ENCODE measurements around the gene OR6S1.

GRCh38 chr14:20602583-20602982, 38.9 kb downstream of the OR6S1 start:
- no peak for TF ChIP-seq SIN3A (IDR thresholded peaks at IDR 0.05; ENCODE audit: borderline replicate concordance, insufficient read depth, low read depth, low read length)
- no peak for TF ChIP-seq CTCF (IDR thresholded peaks at IDR 0.05)
- no peak for TF ChIP-seq REST (IDR thresholded peaks at IDR 0.05; ENCODE audit: insufficient read depth in 1 of 2, low read depth in 2 of 2, low read length in 1 of 2)
- TF ChIP-seq POLR2AphosphoS5 (IDR thresholded peaks at IDR 0.05; ENCODE audit: low read depth, low read length): no peak
- no peak for TF ChIP-seq TCF7L2 (IDR thresholded peaks at IDR 0.05; ENCODE audit: low read depth, low read length)
